NCI-H2107 treated with DMSO at 0.1 percent for 48 hours (cell line): ENCODE results near the gene RNF123.

Source experiments
- DNase-seq: peaks from one replicate; lab custom pipeline; 2025; ENCODE audit not compliant: unreplicated experiment; lab: John Stamatoyannopoulos, UW

RNF123 gene

DNA sequence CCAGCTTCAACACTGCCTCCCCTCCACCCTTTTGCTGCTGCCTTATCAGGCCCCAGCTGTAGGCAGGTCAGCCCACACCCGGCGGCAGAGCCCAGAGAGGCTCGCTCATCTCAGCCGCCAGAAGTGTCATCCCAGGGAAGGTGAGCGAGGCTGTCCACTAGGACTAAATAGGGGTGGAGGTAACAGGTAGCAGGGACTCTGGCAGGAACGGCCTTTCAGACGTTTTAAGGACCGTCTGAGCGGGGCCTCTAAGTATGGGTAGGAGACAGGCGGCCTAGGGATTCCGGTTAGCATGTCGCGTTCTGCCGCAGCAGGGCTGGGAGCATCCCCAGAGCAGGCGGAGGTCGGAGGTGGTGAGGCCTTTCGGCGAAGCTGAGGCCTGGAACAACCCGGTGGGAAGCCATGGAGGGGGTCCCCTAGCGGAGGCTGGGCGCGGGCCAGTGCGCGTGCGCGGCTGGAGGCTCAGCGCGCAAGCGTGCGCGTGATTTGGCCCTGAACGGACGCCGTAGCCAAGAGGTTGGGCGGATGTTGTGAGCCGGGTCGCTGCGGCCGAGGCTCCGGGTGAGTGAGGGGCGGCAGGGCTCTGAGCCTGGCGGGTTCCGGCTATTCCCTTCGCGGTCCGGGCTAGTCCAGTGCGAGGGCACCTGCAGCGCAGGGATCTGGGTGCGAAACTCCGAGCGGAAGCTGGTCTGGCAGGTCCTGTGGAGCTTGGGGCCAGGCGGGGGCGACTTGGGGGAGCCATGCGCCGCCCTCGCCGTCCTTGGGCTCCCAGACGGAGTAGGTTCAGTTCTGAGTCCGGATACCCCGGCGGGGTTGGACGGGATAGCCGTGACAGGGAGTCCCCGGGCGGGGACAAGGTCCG is at the start of gene RNF123, which contains the start of gene MST1:
RNF123 (plus strand) TSS at position 512 of the 862 bp plus-strand sequence. CDS start 1,609 bp downstream, outside the sequence.
MST1 (minus strand) TSS at position 429 of the 862 bp plus-strand sequence. CDS start 783 bp downstream, outside the sequence.
- DNase-seq, result no peak

DNA sequence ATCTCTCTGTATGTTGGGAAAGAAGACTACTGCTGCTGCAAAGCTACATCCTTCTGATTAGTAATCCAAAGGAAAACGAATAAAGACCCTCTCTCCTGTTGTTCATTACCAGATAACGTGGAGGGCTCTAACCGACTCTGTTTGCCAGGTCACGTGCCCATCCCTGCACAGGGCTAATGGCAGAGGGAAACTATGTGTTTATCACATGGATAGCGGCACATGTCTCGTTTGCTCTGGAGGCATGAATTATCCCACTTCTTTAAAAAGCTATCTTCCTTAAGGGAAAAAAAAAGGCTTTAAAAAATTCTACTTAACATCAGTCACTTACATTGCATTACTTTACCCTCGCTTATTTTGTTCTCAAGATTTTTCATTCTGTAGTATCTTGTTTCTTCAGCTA is 48.1 kb upstream of the RNF123 start:
- DNase-seq, result no peak

DNA sequence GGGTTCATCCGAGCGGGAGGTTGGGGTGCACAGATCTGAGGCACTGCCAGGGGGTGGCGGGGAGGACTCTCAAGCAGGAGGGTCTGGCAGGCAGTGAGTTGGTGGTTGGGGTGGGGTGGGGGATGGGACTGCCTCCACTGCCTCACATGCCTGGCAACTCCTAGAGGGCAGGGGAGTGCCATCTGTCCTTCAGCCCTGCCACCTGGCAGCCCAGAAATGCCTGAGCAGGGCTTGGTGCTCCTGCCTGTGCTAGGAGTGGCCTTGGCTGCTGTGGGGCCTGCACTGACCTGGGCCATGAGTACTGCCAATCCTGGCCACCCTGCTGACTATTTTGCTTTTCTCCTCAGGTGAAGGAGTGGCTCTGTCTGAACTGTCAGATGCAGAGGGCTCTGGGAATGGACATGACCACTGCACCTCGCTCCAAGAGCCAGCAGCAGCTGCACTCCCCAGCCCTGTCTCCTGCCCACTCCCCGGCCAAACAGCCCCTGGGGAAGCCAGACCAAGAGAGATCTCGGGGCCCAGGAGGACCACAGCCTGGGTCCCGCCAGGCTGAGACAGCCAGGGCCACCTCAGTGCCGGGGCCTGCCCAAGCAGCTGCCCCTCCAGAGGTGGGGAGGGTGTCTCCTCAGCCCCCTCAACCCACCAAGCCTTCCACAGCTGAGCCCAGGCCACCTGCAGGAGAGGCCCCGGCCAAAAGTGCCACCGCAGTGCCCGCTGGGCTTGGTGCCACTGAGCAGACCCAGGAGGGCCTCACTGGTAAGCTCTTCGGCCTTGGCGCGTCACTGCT is 47.2 kb upstream of the RNF123 start:
- no peak for DNase-seq

DNA sequence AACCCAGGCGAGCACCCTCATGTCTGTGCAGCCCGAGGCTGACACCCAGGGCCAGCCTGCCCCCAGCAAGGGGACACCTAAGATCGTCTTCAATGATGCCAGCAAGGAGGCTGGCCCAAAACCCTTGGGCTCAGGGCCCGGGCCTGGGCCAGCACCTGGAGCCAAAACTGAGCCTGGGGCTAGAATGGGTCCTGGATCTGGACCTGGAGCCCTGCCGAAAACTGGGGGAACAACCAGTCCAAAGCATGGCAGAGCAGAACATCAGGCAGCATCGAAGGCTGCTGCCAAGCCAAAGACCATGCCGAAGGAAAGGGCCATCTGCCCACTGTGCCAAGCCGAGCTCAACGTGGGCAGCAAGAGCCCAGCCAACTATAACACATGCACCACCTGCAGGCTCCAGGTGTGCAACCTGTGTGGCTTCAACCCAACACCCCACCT is 46.6 kb upstream of the RNF123 start:
- DNase-seq, result no peak

DNA sequence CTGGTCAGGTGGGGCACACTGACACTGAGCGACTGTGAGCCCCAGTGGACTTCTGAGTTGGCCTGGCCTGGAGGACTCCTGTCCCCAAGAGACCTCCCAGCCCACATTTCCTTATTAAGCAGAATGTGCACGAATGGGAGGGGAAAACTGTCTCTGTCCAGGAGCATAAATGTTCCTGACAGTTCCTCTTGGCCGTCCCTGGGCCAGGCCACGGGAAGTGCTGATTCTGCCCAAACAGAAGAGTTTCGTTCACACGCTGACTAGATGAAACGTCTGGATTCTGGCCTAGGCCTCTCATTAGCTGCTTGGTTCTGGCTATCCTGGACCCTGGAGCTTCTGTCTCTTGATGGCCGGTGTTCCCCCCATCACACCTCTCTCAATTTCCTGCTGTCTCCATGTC is 44.7 kb upstream of the RNF123 start:
- no peak for DNase-seq

DNA sequence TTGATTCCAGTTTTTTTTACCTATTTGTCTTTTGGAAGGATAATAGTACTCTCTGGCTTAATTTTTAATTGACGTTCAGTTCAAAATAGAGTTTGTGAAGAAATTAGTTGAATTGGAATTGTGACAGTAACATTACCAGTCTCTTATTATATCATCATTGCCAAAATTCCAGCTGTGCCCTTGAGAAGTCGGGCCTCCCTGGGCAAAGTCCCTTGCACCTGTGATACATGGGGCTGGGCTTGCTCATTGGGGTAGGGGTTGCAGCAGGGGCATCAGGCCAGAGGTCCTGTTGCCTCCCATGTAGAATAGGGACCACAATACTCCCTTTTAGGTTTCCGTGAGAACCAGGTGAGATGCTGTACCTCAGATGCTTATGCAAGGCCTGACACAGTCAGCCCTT is 43.1 kb upstream of the RNF123 start:
- DNase-seq, result no peak

DNA sequence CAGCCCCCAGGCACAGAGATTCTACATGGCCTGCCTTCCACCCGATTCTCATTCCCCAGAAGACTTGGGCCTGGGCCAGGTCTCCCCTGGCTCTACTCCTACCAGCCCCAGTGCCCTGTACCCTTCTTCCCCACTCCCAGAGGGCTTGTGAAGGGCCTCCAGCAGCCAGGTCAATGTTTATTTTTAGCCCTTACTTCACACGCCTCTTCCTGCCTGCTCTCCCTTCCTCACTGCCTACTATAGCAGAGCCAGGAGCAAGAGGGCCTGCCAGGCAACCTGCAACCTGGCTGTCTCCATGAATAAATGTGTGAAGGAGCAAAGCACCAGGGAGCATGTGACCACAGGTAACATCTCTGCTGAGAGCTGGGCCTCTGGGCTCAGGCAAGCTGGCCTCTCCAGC is 41.6 kb upstream of the RNF123 start:
- no peak for DNase-seq

- no peak for DNase-seq
Observed at GRCh38 chr3:49648354-49649019, 40.9 kb upstream of the RNF123 start.

DNA sequence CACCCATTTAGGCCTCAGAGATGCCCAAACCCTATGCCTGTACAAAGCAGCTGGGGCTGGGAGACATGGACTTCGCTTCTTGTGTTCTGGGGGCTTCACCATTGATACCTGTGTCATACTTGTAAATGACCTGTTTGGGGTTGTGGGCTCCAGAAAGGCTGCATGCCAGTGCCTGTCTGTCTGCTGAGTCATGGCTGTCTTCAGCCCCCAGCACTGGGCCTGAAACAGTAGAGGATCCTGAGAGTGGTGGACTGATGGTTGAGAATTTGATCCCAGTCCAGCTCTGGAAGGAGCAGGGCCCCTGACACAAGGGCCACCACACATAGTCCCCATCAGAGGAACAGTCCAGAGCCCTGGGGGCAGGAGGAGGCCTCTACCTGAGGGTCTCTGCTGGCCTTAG is 39.8 kb upstream of the RNF123 start:
- no peak for DNase-seq

DNA sequence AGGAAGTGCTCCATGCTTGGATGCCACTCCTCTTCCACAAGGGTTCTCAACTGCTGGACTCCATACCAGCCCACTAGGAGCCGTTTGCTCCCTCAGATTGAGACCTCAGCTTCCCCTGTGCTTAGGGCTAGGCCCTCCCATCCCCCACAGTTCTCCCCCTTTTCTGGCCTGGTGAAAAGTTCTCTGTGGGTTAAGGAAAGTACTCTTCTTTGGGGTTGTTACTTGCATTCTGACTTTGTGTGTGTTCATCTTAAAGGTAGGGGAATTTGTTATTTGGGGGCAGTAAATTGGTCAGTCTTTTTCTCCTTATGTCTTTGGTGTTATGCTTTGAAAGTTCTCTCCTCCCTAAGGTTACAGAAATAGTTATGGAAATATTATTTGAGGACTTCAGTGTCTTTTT is 39.2 kb upstream of the RNF123 start:
- no peak for DNase-seq

GRCh38 chr3:49650637-49651036 is 38.7 kb upstream of the RNF123 start:
- DNase-seq, result no peak

DNA sequence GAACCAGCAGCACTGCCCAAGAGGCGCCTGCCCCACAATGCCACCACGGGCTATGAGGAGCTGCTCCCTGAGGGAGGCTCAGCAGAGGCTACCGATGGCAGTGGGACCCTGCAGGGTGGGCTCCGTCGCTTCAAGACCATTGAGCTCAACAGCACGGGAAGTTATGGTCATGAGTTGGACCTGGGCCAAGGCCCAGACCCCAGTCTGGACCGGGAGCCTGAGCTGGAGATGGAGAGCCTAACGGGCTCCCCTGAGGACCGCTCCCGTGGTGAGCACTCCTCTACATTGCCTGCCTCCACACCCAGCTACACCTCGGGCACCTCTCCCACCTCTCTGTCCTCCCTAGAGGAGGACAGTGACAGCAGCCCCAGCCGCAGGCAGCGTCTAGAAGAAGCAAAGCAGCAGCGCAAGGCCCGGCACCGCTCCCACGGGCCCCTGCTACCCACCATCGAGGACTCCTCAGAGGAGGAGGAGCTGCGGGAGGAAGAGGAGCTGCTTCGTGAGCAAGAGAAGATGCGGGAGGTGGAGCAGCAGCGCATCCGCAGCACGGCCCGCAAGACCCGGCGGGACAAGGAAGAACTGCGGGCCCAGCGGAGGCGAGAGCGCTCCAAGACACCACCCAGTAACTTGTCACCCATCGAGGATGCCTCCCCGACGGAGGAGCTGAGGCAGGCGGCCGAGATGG is 37.0 kb upstream of the RNF123 start:
- DNase-seq, result no peak

DNA sequence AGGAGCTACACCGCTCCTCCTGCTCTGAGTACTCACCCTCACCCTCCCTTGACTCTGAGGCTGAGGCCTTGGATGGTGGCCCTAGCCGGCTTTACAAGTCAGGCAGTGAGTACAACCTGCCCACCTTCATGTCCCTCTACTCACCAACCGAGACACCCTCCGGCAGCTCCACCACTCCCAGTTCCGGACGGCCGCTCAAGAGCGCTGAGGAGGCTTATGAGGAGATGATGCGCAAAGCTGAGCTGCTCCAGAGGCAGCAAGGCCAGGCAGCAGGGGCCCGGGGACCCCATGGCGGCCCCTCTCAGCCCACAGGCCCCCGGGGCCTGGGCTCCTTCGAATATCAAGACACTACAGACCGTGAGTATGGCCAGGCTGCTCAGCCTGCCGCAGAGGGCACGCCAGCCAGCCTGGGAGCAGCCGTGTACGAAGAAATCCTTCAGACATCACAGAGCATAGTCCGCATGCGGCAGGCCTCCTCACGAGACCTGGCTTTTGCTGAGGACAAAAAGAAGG is 36.4 kb upstream of the RNF123 start:
- no peak for DNase-seq

DNA sequence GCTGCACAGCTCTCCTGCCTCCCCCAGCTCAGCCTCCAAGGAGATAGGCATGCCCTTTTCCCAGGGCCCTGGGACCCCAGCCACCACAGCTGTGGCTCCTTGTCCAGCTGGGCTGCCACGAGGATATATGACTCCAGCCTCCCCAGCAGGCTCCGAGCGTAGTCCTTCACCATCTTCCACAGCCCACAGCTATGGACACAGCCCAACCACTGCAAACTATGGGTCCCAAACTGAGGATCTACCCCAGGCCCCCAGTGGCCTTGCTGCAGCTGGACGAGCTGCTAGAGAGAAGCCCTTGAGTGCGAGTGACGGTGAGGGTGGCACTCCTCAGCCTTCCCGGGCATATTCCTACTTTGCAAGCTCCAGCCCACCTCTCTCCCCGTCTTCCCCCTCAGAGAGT is 35.7 kb upstream of the RNF123 start:
- DNase-seq, result no peak

GRCh38 chr3:49654176-49654825 is 35.1 kb upstream of the RNF123 start:
- DNase-seq, result no peak

- DNase-seq, result peak; percentile 56
Observed at GRCh38 chr3:49654955-49655556, 34.3 kb upstream of the RNF123 start.

- no peak for DNase-seq
Observed at GRCh38 chr3:49655731-49656285, 33.5 kb upstream of the RNF123 start.

GRCh38 chr3:49656541-49657112 is 32.7 kb upstream of the RNF123 start:
- no peak for DNase-seq
